NCI-H1694 treated with DMSO at 0.1 percent for 48 hours (cell line): ENCODE measurements around the gene MPV17.
A peak's percentile ranks its signal among the peaks of the same experiment; 100 is the strongest.
"Not testable (repeated sequence)": the region's sequence is repeated elsewhere in the genome, so short reads cannot be mapped to it uniquely, and the experiment has no call there.

Experiments
- DNase-seq: peaks from one replicate; lab custom pipeline; 2025; lab: John Stamatoyannopoulos, UW

Gene MPV17

GRCh38 chr2:27323596-27324285 is 844 bp upstream of the MPV17 start:
- no peak for DNase-seq

- DNase-seq = no peak
Measured at GRCh38 chr2:27322301-27322765, 564 bp downstream of the MPV17 start.

GRCh38 chr2:27320958-27321543 is 1.8 kb downstream of the MPV17 start:
- DNase-seq = no peak

GRCh38 chr2:27319839-27320238 is 3.1 kb downstream of the MPV17 start:
- DNase-seq = not testable (repeated sequence)

- no peak for DNase-seq
Measured at GRCh38 chr2:27316655-27317412, 6.1 kb downstream of the MPV17 start.

- no peak for DNase-seq
Measured at GRCh38 chr2:27315122-27315521, 7.8 kb downstream of the MPV17 start.

GRCh38 chr2:27314709-27315108 is 8.2 kb downstream of the MPV17 start:
- no peak for DNase-seq

GRCh38 chr2:27313882-27314645 is 8.8 kb downstream of the MPV17 start:
- DNase-seq = no peak

GRCh38 chr2:27312152-27312551 is 10.7 kb downstream of the MPV17 start:
- DNase-seq = no peak

- DNase-seq = no peak
Measured at GRCh38 chr2:27309651-27310050, 13.2 kb downstream of the MPV17 start.

GRCh38 chr2:27308359-27308881 is 14.5 kb downstream of the MPV17 start, which contains the start of gene UCN:
Gene UCN (minus strand): TSS chr2:27308445. CDS start chr2:27307895, 550 bp downstream.
- DNase-seq = no peak

- no peak for DNase-seq
Measured at GRCh38 chr2:27307545-27308358, 15.1 kb downstream of the MPV17 start.

GRCh38 chr2:27307287-27307544 is 15.7 kb downstream of the MPV17 start:
- DNase-seq = no peak

GRCh38 chr2:27306573-27307286 is 16.2 kb downstream of the MPV17 start:
- peak; percentile 20 for DNase-seq

- DNase-seq = no peak
Measured at GRCh38 chr2:27306136-27306535, 16.8 kb downstream of the MPV17 start.

- no peak for DNase-seq
Measured at GRCh38 chr2:27305516-27305915, 17.4 kb downstream of the MPV17 start.

GRCh38 chr2:27304488-27305240 is 18.2 kb downstream of the MPV17 start:
- no peak for DNase-seq

GRCh38 chr2:27303093-27304025 is 19.5 kb downstream of the MPV17 start:
- DNase-seq = peak; percentile 87

GRCh38 chr2:27300606-27301005 is 22.3 kb downstream of the MPV17 start:
- DNase-seq = not testable (repeated sequence)
